ENCODE results near the gene MYLK.

DNA sequence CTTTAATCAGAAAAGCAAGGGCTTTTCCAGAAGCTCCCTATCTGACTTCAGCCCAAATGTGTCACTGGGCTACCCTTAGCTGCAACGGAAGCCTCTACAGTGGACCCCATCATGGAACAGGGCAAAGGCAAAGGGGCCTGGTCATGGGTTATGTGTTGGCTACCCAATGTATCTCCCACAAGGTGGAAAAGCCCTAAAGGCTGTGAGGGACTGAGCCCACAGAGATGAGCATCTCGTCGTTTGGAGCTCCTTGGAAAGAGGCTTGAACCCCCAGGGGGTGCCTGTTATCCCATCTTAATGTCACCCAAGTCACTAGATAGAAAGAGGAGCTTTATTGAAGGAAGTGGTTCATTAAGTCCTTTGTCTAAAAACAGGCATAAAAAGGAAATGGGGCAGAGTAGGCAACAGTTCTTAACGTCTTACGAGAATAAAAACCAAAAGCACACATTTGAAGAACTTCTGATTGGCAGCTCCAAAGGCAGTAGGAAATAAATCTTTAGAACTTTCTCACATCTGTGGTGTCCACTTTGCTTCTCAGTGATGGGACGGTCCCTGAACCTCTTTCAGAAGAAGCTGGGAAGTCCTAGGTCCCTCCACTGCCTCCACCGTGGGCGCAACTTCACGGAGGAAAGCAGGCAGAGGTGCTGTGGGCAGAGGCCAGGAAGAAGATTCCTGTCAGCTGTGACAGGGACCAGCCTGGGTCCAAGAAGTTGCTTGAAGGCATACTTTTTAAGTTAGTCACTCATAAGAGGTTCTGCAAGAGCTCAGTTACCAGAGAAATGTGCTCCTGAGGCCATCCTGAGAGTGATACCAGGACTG is 93.7 kb downstream of the MYLK start:
- TF ChIP-seq, protein P1, sequence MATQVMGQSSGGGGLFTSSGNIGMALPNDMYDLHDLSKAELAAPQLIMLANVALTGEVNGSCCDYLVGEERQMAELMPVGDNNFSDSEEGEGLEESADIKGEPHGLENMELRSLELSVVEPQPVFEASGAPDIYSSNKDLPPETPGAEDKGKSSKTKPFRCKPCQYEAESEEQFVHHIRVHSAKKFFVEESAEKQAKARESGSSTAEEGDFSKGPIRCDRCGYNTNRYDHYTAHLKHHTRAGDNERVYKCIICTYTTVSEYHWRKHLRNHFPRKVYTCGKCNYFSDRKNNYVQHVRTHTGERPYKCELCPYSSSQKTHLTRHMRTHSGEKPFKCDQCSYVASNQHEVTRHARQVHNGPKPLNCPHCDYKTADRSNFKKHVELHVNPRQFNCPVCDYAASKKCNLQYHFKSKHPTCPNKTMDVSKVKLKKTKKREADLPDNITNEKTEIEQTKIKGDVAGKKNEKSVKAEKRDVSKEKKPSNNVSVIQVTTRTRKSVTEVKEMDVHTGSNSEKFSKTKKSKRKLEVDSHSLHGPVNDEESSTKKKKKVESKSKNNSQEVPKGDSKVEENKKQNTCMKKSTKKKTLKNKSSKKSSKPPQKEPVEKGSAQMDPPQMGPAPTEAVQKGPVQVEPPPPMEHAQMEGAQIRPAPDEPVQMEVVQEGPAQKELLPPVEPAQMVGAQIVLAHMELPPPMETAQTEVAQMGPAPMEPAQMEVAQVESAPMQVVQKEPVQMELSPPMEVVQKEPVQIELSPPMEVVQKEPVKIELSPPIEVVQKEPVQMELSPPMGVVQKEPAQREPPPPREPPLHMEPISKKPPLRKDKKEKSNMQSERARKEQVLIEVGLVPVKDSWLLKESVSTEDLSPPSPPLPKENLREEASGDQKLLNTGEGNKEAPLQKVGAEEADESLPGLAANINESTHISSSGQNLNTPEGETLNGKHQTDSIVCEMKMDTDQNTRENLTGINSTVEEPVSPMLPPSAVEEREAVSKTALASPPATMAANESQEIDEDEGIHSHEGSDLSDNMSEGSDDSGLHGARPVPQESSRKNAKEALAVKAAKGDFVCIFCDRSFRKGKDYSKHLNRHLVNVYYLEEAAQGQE (IDR thresholded peaks at IDR 0.05; ENCODE audit: borderline replicate concordance): no peak
- TF ChIP-seq, protein P1 (CRISPR knock-in tag; IDR thresholded peaks at IDR 0.05; ENCODE audit: low read depth): no peak
- TF ChIP-seq, protein P2, sequence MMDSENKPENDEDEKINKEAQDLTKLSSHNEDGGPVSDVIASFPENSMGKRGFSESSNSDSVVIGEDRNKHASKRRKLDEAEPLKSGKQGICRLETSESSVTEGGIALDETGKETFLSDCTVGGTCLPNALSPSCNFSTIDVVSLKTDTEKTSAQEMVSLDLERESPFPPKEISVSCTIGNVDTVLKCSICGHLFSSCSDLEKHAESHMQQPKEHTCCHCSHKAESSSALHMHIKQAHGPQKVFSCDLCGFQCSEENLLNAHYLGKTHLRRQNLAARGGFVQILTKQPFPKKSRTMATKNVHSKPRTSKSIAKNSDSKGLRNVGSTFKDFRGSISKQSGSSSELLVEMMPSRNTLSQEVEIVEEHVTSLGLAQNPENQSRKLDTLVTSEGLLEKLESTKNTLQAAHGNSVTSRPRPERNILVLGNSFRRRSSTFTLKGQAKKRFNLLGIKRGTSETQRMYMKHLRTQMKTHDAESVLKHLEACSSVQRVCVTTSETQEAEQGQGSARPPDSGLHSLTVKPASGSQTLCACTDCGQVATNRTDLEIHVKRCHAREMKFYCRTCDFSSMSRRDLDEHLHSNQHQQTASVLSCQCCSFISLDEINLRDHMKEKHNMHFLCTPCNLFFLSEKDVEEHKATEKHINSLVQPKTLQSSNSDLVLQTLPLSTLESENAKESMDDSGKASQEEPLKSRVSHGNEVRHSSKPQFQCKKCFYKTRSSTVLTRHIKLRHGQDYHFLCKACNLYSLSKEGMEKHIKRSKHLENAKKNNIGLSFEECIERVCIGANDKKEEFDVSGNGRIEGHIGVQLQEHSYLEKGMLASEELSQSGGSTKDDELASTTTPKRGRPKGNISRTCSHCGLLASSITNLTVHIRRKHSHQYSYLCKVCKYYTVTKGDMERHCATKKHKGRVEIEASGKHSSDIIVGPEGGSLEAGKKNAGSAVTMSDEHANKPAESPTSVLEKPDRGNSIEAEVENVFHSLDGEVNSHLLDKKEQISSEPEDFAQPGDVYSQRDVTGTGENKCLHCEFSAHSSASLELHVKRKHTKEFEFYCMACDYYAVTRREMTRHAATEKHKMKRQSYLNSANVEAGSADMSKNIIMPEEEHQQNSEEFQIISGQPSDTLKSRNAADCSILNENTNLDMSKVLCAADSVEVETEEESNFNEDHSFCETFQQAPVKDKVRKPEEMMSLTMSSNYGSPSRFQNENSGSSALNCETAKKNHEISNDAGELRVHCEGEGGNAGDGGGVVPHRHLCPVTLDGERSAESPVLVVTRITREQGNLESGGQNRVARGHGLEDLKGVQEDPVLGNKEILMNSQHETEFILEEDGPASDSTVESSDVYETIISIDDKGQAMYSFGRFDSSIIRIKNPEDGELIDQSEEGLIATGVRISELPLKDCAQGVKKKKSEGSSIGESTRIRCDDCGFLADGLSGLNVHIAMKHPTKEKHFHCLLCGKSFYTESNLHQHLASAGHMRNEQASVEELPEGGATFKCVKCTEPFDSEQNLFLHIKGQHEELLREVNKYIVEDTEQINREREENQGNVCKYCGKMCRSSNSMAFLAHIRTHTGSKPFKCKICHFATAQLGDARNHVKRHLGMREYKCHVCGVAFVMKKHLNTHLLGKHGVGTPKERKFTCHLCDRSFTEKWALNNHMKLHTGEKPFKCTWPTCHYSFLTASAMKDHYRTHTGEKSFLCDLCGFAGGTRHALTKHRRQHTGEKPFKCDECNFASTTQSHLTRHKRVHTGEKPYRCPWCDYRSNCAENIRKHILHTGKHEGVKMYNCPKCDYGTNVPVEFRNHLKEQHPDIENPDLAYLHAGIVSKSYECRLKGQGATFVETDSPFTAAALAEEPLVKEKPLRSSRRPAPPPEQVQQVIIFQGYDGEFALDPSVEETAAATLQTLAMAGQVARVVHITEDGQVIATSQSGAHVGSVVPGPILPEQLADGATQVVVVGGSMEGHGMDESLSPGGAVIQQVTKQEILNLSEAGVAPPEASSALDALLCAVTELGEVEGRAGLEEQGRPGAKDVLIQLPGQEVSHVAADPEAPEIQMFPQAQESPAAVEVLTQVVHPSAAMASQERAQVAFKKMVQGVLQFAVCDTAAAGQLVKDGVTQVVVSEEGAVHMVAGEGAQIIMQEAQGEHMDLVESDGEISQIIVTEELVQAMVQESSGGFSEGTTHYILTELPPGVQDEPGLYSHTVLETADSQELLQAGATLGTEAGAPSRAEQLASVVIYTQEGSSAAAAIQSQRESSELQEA (IDR thresholded peaks at IDR 0.05; ENCODE audit: low read depth): no peak
- TF ChIP-seq, protein P3, sequence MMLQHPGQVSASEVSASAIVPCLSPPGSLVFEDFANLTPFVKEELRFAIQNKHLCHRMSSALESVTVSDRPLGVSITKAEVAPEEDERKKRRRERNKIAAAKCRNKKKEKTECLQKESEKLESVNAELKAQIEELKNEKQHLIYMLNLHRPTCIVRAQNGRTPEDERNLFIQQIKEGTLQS (IDR thresholded peaks at IDR 0.05): no peak
- TF ChIP-seq, protein P3 (CRISPR knock-in tag; conservative IDR thresholded peaks at IDR 0.05): no peak
- no peak for TF ChIP-seq XRCC3 (IDR thresholded peaks at IDR 0.05)
- TF ChIP-seq BRD9 (IDR thresholded peaks at IDR 0.05; ENCODE audit: low read depth, partially characterized antibody): no peak
- TF ChIP-seq CREB1 (IDR thresholded peaks at IDR 0.05): no peak
- no peak for TF ChIP-seq CREB1 (CRISPR knock-in tag; IDR thresholded peaks at IDR 0.05)
- no peak for TF ChIP-seq GABPB1 (CRISPR knock-in tag; IDR thresholded peaks at IDR 0.05)
- TF ChIP-seq TCF7 (IDR thresholded peaks at IDR 0.05; ENCODE audit: borderline replicate concordance): no peak
- TF ChIP-seq POLR2A (conservative IDR thresholded peaks at IDR 0.05): no peak
- TF ChIP-seq HCFC1 (IDR thresholded peaks at IDR 0.05; ENCODE audit: low read depth, low read length): no peak
- no peak for TF ChIP-seq CTBP1 (IDR thresholded peaks at IDR 0.05; ENCODE audit: borderline replicate concordance)
- no peak for TF ChIP-seq EZH2 (IDR thresholded peaks at IDR 0.05; ENCODE audit: borderline replicate concordance, low read depth, low read length)
- TF ChIP-seq NR3C1 (CRISPR knock-in tag; IDR thresholded peaks at IDR 0.05): no peak

Measured in K562 (cell line).